ENCODE results near the gene RPN1. TPM values are rescaled to one million over a fixed set of nuclear protein-coding genes. Genes with fewer than 3 reads are reported as not detected.

Gene RPN1
- total and polyA plus RNA-seq, 2 of the 13 experiments (the other 11 are each of a cell fraction or from before 2014, with no cell fraction given), result 290 to 342 TPM

DNA sequence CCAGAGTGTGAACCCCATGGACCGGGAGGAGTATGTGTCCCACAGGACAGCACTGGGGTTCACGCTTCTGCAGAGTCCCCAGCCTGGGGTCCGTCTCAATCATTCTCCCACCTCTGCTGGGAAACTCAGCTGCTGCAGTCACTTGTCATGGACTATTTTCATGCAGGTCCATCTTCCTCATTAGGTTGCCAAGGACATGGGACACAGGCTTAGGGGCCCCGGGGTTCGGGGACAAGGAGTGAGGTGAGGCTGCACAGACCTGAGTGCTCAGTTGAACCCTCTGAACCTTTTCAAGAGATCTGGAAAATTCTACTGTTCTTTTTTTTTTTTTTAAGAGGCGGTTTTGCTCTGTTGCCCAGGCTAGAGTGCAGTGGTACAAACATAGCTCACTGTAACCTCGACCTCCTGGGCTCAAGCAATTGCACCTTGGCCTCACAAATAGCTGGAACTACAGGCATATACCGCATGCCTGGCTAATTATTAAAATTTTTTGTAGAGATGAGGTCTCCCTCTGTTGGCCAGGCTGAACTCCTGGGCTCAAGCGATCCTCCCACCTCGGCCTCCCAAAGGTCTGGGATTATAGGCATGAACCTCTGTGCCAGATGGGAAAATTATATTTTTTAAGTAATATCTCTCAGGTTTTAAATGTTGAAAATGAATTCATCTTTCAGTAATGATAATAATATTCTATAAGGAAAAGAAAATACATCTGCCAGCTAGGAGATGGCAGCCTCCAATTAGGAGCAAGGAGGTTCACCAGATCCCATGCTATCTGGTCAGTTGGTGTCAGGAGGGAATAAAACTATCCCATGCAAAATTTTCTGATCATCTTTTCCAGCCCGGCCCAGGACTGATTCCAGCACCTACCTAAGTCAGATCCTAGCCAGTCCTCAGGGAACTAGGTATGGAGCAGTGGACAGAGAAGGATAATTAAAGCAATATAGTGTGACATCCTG, 45.2 kb downstream of the RPN1 start (continued):
- 0 out of 2 replicates have a peak, but pooled peaks have one; percentile 55 for TF ChIP-seq HOMEZ (CRISPR knock-in tag; IDR thresholded peaks at IDR 0.05; ENCODE audit: low read depth)
- TF ChIP-seq RAD51 (IDR thresholded peaks at IDR 0.05; ENCODE audit: borderline replicate concordance), result no peak
- TF ChIP-seq ZNF362 (CRISPR knock-in tag; IDR thresholded peaks at IDR 0.05; ENCODE audit: borderline replicate concordance), result peak; percentile 93
- 0 out of 2 replicates have a peak, but pooled peaks have one; percentile 56 for TF ChIP-seq ZNF670 (CRISPR knock-in tag; IDR thresholded peaks at IDR 0.05; ENCODE audit: borderline replicate concordance)
- TF ChIP-seq, protein P1, sequence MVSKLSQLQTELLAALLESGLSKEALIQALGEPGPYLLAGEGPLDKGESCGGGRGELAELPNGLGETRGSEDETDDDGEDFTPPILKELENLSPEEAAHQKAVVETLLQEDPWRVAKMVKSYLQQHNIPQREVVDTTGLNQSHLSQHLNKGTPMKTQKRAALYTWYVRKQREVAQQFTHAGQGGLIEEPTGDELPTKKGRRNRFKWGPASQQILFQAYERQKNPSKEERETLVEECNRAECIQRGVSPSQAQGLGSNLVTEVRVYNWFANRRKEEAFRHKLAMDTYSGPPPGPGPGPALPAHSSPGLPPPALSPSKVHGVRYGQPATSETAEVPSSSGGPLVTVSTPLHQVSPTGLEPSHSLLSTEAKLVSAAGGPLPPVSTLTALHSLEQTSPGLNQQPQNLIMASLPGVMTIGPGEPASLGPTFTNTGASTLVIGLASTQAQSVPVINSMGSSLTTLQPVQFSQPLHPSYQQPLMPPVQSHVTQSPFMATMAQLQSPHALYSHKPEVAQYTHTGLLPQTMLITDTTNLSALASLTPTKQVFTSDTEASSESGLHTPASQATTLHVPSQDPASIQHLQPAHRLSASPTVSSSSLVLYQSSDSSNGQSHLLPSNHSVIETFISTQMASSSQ (IDR thresholded peaks at IDR 0.05; ENCODE audit: low read depth), result peak; percentile 86
- TF ChIP-seq, protein P1 (CRISPR knock-in tag; IDR thresholded peaks at IDR 0.05; ENCODE audit: borderline replicate concordance), result peak; percentile 89; the same call in 1 of the 2 replicates
- TF ChIP-seq, protein P2, sequence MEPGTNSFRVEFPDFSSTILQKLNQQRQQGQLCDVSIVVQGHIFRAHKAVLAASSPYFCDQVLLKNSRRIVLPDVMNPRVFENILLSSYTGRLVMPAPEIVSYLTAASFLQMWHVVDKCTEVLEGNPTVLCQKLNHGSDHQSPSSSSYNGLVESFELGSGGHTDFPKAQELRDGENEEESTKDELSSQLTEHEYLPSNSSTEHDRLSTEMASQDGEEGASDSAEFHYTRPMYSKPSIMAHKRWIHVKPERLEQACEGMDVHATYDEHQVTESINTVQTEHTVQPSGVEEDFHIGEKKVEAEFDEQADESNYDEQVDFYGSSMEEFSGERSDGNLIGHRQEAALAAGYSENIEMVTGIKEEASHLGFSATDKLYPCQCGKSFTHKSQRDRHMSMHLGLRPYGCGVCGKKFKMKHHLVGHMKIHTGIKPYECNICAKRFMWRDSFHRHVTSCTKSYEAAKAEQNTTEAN (CRISPR knock-in tag; conservative IDR thresholded peaks at IDR 0.05), result 0 out of 2 replicates have a peak, but pooled peaks have one; percentile 16
- TF ChIP-seq HOXA5 (CRISPR knock-in tag; IDR thresholded peaks at IDR 0.05), result 0 out of 2 replicates have a peak, but pooled peaks have one; percentile 9
- TF ChIP-seq ZNF503 (CRISPR knock-in tag; IDR thresholded peaks at IDR 0.05), result peak; percentile 55; the same call in 1 of the 2 replicates
- TF ChIP-seq, protein P3, sequence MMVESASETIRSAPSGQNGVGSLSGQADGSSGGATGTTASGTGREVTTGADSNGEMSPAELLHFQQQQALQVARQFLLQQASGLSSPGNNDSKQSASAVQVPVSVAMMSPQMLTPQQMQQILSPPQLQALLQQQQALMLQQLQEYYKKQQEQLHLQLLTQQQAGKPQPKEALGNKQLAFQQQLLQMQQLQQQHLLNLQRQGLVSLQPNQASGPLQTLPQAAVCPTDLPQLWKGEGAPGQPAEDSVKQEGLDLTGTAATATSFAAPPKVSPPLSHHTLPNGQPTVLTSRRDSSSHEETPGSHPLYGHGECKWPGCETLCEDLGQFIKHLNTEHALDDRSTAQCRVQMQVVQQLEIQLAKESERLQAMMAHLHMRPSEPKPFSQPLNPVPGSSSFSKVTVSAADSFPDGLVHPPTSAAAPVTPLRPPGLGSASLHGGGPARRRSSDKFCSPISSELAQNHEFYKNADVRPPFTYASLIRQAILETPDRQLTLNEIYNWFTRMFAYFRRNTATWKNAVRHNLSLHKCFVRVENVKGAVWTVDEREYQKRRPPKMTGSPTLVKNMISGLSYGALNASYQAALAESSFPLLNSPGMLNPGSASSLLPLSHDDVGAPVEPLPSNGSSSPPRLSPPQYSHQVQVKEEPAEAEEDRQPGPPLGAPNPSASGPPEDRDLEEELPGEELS (CRISPR knock-in tag; IDR thresholded peaks at IDR 0.05), result peak; percentile 25; the same call in 1 of the 2 replicates
- peak; percentile 48 for TF ChIP-seq ZNF781 (CRISPR knock-in tag; IDR thresholded peaks at IDR 0.05; ENCODE audit: borderline replicate concordance, not compliant biosample characterization)
- no peak for TF ChIP-seq ATF5 (CRISPR knock-in tag; IDR thresholded peaks at IDR 0.05; ENCODE audit: low read depth)

All from HepG2 (cell line).